ENCODE results near the gene PSMA7.

Gene PSMA7

DNA sequence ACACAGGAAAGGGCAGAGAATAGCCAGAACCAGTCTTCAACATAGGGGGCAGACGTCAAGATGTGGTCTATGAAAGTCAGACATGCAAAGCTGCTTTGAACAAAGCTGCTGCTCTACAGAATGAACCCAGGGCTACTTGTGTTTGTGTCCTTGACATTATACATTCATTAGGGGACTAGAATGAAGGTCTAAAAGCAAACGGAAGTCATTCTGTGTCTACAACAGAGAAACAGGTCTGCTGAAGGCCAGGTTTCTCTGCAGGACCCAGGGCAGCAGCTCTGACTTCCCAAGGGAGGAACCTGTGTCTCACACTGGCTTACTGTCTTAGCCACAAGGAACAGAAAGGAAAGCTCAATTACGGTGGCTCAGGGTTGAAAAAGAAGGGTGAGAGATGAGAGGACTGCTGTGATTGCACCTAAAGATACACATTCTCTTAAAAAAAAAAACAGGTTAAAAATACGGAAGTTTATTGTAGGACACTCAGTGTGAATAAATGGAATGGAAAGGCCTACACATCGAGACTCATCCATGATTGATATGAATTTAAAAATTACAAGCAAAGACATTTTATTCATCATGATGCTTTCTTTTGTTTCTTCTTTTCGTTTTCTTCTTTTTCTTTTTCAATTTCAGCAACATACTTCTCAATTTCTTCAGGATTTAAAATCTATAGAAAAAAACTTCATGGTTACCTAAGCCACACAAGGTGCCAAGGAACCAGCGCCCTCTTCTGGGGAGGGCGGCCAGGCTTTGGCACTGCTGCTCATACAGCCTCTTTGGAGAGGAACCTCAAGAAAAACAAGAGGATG is 6.7 kb downstream of the PSMA7 start:
- DNase-seq (ENCODE audit: low read depth): peak; percentile 73

DNA sequence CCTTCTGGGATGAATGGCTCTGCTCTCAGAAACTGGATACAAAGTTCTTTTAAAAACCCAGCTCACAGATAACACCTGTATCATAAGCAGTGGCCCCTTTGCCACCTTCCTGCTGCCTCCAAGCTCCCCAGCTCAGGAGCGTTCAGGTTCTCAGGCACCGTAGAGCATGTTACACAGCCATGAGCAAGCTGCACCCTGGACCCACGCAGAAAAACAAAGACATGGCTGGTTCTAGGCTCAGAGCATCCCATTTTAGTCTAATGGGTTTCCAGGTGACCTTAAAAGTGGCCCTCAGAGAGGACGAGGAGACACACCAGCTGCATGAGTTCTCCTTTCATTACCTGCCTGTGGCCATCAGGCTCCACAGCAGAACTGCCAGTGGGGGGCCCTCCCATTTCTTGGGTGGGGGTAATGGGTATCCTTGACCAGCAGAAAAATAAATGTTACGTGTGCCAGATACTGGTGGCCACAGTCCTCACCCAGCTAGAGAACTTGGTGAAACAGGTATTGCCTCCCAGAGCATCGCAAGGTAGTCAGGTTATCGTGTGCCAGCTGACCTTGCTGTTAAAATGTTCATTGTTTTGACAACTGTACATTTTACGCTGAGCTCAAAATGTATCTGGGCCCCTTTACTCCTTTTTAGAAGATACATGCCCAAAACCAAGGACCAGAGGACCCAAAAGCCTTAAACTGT is 7.5 kb downstream of the PSMA7 start:
- DNase-seq (ENCODE audit: low read depth): no peak

DNA sequence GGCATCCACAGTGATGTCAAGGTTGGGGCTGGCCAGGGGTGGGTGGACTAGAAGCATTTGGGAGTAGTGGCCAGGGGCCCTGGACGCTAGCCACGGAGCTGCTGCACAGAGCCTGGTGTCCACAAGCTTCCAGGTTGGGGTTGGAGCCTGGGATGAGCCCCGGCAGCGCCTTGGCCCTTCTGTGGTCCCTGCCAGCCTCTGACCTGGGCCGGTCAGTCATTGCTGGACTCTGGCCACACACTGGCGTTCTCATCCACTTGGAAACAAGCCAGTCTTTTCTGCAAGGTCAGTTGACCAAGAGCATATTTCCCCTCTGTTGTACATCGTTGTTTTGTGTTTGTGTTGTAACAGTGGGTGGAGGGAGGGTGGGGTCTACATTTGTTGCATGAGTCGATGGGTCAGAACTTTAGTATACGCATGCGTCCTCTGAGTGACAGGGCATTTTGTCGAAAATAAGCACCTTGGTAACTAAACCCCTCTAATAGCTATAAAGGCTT is 8.4 kb downstream of the PSMA7 start:
- peak; percentile 82 for DNase-seq (ENCODE audit: low read depth)

DNA sequence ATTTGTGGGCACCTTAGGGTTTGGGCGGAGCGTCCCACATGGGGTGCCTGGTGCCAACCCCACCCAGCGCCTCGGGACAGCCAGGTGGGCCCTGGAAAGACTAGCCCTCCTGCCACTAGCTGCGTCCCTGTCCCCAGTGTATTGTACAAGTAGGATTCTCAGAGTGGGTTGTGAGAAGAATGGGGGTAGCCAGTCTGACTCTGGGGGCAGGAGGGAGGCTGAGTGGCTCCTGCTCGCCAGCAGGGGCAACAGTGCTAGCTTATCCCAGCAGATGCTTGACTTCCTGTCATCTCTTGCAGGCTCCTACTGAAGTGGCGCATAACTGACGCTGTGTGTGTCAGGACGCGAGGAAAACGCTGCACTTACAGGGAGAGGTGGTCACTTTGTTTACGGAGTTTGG is 9.3 kb downstream of the PSMA7 start:
- no peak for DNase-seq (ENCODE audit: low read depth)

DNA sequence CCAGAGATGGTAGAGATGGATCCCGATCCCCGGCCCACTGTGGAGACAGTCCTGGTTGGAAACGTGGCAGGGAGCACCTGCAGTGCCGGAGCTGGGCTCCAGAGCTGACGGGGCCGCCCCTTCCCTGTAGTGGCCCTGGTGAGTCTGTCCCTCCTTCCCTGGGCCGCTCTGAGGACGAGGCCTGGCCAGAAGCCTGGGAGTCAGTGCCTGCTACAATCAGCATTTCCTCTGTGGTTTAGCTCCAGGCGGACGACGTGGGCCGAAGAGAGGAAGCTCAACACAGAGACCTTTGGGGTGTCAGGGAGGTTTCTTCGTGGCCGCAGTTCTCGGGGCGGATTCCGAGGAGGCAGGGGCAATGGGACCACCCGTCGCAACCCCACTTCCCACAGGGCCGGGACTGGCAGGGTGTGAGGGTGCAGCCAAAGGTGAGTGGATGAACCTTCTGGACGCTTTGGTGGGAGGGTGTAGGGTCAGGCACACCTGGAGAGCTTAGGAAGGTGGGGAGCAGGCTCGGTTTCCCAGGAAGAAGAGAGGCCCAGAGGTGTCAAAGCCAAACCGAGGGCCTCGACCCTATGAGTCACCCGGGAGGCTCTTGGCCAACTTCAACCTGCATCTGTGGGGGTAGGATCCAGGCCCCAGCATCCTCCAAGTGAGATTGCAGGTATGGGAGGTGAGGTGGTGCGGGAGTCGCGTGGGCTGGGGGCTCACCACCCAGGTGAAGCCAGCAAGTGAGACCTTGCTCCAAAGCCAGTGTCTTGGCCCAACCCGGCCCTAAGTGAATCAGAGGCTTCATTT is 9.9 kb downstream of the PSMA7 start:
- peak; percentile 55 for DNase-seq (ENCODE audit: low read depth)

DNA sequence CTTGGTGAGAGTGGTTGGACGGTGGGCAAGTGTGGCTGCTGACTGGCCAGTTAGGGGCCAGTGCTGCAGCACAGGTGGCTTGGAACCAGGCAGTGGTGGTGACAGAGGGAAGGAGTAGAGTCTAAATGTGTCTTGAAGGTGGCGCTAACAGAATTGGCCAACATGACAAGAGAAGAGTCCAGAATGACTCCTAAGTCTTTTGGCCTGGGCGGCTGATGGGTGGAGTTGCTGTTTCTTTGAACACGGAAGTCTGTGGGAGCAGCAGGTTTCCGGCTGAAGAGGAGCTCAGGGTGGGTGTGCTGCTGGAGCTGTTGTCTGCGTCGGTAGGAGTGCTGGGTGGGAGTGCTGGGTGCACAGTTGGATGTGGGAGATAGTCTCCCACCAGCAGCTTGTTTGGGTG is 10.8 kb downstream of the PSMA7 start:
- DNase-seq (ENCODE audit: low read depth): no peak

DNA sequence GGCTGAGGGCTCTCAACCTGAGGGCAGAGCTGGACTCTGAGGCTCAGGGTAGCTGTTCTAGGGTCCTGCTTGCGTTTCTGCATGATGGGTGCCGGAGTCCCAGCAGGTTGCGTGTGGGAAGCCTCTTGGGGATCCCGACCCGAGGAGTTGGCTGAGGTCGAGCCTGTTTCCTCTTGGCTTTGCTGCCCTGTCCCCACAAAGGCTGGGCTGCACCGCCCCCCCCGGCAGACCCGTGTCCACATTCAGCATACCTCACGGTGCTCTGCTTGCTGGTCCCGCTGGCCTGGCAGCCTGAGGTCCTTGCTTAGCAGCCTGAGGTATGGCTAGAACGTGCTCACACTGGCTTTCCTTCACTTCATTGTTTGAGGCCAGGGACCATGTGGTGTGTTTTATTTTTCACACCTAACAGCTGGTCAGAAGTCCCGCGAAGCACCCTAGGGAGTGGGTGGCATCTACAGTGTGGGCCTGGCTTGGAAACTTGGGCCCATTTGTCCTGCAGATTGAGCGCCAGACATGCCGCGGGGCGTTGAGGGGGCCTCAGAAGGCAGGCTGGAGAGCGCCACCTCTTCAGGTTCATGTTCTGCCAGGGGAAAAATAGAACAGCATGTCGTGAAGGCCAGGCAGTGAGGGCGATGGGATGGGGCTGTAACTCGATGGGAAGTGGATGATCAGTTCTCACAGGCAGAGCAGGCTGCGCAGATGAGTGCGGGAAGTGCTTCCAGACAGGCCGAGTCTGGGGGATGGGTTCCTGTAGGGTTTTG is 11.5 kb downstream of the PSMA7 start:
- DNase-seq (ENCODE audit: low read depth): no peak

DNA sequence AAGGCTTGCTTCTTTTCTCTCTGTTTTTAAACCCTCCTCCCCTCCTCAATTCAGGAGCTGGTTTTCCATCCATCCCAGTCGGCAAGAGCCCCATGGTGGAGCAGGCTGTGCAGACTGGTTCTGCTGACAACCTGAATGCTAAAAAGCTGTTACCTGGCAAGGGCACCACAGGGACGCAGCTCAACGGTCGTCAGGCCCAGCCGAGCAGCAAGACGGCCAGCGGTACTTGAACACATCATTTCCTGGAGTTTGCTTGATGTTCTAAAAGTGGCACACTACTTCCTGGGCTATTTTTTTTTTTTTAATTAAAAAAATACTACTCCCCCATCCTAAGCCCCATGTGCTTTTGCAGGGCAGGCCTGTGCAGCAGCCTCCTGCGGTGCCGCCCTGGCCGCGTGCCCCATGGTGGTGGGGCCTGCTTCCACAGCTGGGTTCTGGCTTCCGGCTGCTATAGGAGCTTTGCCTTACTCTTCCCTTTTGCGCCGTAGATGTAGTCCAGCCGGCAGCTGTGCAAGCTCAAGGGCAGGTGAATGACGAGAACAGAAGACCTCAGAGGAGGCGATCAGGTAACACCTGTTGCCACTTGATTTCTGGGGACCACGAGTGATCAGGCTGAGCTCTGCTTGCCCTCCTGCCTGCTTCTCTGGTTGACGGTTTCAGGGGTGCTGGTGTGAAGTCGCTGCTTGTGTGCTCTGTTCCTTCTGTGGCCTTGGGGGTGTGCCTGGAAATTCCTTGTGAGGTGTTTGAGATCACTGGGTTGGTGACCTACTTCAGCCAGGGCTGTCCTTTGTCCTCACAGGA is 13.3 kb downstream of the PSMA7 start:
- DNase-seq (ENCODE audit: low read depth): no peak

DNA sequence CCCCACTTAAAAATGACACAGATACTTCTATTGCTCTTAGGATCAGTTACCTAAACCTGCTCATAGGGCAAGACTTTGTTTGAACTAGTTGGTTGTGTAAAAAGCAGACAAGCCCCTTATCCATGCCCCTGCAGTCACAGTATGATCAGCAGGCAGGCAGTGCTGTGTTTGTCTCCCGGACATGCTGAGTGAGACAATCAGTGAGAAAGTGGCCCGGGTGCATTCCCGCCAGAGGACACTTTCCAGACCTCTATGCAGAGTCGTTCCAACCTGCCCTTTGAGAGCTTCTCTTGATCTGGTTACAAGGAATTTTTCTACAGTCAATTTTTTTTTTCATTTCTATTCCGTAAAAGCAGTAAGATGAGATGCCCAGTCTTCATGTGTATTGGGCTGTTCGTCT is 14.7 kb downstream of the PSMA7 start:
- no peak for DNase-seq (ENCODE audit: low read depth)

DNA sequence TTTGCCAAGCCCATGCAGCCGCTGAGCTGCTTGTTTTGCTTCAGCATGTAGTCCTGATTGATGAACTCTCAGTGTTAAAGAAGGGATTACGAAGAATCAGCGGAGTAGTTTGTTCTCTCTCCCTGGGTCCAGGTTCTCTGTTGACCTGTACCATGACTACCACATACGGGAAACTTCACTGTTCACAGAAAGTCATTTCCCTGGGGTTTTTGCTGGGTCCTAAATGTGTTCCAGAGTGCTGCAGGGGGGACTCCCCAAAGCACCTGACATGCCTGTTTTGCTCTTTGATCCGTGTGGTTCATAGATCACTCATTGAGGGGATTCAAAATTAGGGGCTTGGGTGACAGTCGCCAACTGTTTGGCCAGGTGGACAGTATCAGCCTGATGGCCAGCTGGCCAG is 15.4 kb downstream of the PSMA7 start:
- no peak for DNase-seq (ENCODE audit: low read depth)

DNA sequence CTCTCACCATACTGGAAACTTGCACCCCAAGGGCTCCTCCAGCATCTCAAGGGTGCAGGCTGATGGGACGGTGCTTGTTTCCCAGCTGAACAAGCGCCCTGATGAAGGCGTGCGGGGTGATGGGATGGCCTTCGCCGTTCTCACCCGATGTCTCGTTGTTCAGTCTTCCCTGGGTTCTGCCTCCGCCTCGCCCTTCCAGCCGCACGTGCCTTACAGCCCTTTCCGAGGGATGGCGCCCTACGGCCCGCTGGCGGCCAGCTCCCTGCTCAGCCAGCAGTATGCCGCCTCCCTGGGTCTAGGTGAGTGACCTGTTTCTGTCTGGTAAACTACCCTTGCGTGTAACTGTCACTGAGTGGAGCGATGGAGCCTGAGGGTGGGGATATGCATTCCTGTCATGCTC is 17.1 kb downstream of the PSMA7 start:
- DNase-seq (ENCODE audit: low read depth): no peak

DNA sequence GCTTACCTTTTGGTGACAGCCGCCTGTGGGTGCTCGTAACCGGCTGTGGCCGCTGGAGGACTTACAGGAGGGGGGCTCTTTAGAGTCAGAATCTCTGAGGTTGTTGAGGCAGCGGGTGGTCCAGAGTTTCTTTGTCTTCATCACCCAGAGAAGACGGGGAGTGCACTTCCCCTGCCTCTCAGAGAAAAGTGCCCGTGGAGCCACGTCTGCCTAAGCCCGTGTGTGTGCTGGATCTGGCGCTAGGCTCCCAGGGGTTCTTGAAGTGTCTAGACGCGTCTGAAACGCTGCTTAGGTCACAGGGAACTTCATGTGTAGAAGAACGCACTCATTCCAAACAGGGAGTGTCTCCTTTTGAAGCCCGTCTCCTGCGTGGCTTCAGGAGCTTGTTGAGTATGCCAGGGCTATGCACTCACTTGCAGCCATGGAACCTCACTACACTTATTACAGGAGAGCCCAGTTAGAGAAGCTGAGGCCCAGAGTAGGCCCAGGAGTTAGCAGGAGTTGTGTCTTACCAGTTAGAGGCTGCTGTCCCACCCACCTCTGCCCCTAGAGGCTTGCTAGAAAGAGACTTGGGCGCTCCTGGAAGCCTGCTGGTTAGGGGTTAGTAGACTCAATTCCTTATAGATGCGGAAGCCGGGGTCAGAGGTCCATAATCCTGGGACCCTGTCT is 19.6 kb downstream of the PSMA7 start:
- peak; percentile 82 for DNase-seq (ENCODE audit: low read depth)

DNA sequence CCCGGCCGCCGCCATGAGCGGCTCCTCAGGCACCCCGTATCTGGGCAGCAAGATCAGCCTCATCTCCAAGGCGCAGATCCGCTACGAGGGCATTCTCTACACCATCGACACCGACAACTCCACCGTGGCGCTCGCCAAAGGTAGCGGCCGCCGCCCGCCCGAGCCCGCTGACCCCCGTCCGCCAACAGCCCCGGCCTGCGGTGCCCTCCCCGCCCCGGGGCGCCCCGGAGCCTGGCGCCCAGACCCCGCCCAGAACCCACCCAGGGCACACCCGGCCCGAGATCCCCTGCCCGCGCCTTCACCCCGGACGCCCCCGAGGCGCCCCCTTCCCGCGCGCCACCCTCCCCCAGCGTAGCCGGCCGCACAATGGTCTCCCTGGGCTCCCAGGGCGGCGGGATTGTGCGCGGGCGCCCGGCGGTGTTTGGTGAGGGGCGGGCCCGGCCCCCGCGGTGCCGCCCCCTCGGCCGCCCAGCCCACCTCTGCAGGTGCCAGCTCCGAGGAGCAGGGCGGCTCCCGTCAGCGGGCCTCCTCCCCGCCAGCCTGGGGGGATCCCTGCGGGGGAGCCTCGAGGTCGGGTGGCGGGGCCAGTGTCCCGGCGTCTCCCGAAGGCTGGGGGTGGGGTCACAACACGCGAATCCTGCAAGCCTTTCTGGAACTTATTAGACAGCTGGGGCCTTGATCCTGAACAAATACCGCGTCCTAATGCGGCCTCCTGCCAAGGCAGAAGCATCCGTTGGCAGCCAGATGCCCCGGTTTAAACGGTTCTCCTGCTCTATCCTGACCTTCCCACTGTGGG is 20.3 kb downstream of the PSMA7 start:
- DNase-seq (ENCODE audit: low read depth): peak; percentile 39

DNA sequence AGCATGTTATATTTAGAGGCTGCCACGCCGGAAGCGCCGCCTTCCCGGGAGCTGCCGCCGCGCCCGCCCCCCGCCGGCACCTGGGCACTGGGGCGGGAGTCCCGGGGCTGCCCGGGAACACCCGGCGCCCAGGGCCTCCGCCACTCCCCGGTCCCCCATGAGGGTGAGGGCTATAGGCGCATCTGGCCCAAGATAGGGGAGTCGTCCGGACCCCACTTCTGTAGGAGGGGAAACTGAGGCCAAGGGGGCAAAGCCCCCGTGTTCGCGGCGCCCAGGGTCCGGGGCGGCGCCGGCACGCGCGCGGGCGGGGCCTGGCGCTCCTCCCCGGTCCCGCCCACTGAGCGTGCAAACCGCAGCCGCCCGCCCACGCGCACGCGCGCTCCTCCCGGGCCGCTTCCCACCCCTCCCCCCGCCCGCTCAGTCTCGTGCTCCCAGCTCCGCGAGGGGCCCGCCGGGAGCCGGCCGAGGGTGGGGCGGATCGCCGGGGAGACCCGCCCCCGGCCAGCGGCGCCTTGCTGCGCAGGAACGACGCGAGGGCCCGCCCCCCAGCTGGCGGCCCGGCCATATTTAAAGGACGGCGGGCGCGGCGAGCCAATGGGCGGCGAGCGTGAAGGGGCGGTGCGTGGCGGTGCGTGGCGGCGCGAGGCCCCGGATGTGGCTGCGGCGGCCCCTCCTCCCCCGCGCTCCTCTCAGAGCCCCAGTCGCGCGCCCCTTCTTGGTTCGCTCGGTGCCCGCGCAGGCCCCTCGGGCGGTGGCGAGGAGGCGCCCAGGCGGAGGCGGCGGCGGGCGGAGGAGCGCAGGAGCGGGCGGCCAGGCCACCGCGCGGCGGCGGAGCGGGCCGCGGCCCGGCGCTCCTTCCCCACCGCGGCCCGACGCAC is 21.2 kb downstream of the PSMA7 start, which contains the start of gene LSM14B:
TSS of gene LSM14B (plus strand) at position 700 of the 878 bp plus-strand sequence. CDS start 192 bp downstream, outside the sequence.
- peak; percentile 97 for DNase-seq (ENCODE audit: low read depth)

DNA sequence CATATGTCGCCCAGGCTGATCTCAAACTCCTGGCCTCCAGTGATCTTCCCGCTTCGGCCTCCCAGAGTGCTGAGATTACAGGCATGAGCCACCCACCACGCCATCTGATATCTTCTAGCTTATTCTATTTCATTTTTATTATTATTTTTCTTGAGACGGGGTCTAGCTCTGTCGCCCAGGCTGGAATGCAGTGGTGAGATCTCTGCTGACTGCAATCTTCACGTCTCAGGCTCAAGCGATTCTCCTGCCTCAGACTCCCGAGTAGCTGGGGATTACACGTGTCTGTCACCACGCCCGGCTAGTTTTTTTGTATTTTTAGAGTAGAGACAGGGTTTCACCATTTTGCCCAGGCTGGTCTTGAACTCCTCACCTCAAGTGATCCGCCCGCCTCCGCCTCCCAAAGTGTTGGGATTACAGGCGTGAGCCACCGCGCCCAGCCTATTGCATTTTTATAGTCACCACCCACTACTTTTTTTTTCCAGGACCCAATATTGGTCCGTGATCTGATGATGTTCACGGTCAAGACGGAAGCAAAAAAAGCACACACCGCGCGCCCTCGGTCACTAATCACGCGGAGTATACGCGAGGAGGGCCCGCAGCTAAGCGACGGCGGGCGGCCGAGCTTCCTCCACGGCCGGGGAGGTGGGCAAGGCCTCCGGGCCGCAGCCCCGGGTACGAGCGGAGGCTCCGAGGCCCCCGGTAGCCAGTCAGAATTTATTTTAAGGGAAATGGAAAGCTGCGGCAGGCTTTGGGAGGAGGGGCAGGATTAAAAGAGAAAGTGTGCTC is 22.0 kb downstream of the PSMA7 start:
- peak; percentile 69 for DNase-seq (ENCODE audit: low read depth)

DNA sequence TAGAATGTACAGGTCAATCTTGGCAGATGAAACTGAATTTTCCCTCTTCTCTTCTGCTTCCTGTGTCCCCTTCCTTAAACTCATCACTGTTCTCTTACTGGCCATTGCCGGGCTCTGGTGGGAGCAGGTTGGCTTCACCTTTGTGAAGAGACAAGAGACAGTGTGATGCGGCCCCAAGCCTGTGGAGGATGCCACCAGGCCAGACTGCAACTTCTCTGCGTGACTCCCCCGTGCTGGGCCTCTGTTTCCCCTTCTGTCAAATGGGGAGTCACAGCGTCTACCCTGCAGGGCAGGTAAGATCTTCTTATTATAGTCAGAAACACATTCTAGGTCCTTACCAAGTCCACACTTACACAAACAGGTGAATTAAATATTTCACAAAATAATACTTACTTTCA is 22.8 kb downstream of the PSMA7 start:
- DNase-seq (ENCODE audit: low read depth): no peak

DNA sequence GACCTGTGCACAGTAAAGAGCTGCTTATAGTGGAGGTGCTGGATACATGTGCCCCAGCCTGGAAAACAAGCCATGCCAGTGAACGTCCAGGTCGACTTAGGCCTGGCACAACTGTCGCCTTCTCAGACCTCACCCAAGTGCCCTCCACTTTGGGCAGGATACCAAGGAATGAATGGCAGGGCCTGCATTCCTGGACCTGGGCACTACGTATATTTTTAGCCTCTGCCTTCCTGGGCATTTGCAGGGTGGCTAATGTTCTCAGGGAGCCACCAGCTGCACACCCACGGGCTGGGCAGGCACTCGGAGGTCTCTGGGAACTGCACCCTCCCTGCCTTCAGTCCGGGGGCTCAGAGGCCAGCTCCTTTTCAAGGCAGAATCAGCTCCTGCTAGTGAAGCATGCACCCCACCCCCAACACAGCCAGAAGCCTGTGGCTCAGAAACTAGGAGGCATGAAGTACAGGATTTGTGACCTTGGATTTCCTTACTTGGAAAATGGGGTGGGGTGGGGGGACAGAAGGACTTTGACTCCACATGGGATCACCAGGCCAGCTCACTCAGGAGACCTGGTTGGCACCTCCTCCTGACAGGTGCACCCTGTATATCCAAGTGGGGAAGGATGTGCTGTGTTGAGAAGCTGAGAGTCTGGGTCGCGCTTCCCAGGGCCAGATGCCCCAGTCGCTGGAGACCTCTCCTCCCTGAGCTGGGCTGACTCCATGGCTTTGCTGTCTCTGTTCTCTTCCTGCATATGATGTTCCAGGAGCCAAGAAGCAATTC is 23.4 kb downstream of the PSMA7 start:
- DNase-seq (ENCODE audit: low read depth): no peak

Measured in iris pigment epithelial cell (primary cell).